GM12878 (cell line): ENCODE measurements around the gene UGT1A8. TPM values are rescaled to one million over a fixed set of nuclear protein-coding genes. Genes with fewer than 3 reads are reported as not detected.

Source experiments
- ATAC-seq: fragments of 200-7000 bp; cut with Tn5 transposase; 3 replicates; pipeline ENCODE4 v1.9.1; 2020; ENCODE audit warnings: mild to moderate bottlenecking, moderate library complexity
- BruUV-seq: library from RNA; stranded (reverse); fragments of 400-500 nt; replicated peaks from 2 replicates; lab custom pipeline; 2021; lab: Mats Ljungman, UMichigan
- CTCF ChIA-PET: fragments of 300-600 bp; sonication (Branson Sonifier 250); formaldehyde crosslinking; extraction: SDS; loops from one replicate; lab custom pipeline; 2021; ENCODE audit warnings: inconsistent platforms; lab: Yijun Ruan, JAX
- POLR2A ChIA-PET: fragments of 350-600 bp; formaldehyde crosslinking; extraction: SDS; loops from one replicate; lab custom pipeline; 2021; ENCODE audit warnings: inconsistent platforms; lab: Charles Lee
- RAD21 ChIA-PET: fragments of 300-600 bp; sonication (Branson Sonifier 250); formaldehyde crosslinking; loops from one replicate; lab custom pipeline; 2023; ENCODE audit warnings: antibody characterized with exemption; ENCODE audit not compliant: unreplicated experiment; lab: Charles Lee
- SMC1A ChIA-PET: fragments of 300-600 bp; sonication (Branson Sonifier 250); formaldehyde crosslinking; loops from one replicate; lab custom pipeline; 2023; ENCODE audit not compliant: unreplicated experiment, uncharacterized antibody; lab: Charles Lee
- DNase-seq: peaks from one replicate; pipeline ENCODE4 v3.0.0-alpha.2; 2011; ENCODE audit warnings: low read depth, low spot score
- FAIRE-seq: peaks from 3 replicates; lab custom pipeline; 2011; peaks lifted over from hg19 to GRCh38; lab: Jason Lieb, UNC
- H2AFZ ChIP-seq: 2 replicates; pipeline ENCODE4 v1.6.0; 2011; ENCODE audit warnings: low read depth, low read length, control low read depth; ENCODE audit not compliant: control insufficient read depth
- H3K27ac ChIP-seq: 2 replicates; pipeline ENCODE4 v1.5.1; 2011; ENCODE audit warnings: control low read depth; ENCODE audit not compliant: control insufficient read depth, insufficient read depth
- H3K27me3 ChIP-seq, 2 experiments: replicated peaks in 1 of 2; 2 replicates each; pipeline versions ENCODE4 v1.6.0 to v1.6.1; 2011; ENCODE audit warnings: low read length in 1 of 2; ENCODE audit not compliant: control insufficient read depth in 2 of 2, insufficient read depth in 2 of 2
- H3K36me3 ChIP-seq, 2 experiments: 2 replicates each; pipeline ENCODE4 v1.5.1; 2011; ENCODE audit warnings: low read length in 1 of 2; ENCODE audit not compliant: control insufficient read depth in 2 of 2, insufficient read depth in 2 of 2
- H3K4me1 ChIP-seq: 2 replicates; pipeline ENCODE4 v1.6.1; 2011; ENCODE audit warnings: mild to moderate bottlenecking, low read length, moderate library complexity, mixed read lengths; ENCODE audit not compliant: control insufficient read depth, insufficient read depth
- H3K4me2 ChIP-seq: 2 replicates; pipeline ENCODE4 v1.6.0; 2011; ENCODE audit warnings: control low read depth; ENCODE audit not compliant: control insufficient read depth, insufficient read depth
- H3K4me3 ChIP-seq: fragments of 200-600 bp; sonication (generic); 2 replicates; pipeline ENCODE4 v1.5.1; 2016
- H3K79me2 ChIP-seq: 2 replicates; pipeline ENCODE4 v1.6.0; 2011; ENCODE audit warnings: low read length; ENCODE audit not compliant: control insufficient read depth, insufficient read depth
- H3K9ac ChIP-seq: 2 replicates; pipeline ENCODE4 v1.8.0; 2011; ENCODE audit warnings: low read length, control low read depth, mixed read lengths; ENCODE audit not compliant: control insufficient read depth, insufficient read depth
- H3K9me3 ChIP-seq: replicated peaks from 3 replicates; pipeline ENCODE4 v1.5.1; 2011; ENCODE audit warnings: mild to moderate bottlenecking, low read length; ENCODE audit not compliant: control insufficient read depth, insufficient read depth
- H4K20me1 ChIP-seq: 2 replicates; pipeline ENCODE4 v1.6.0; 2011; ENCODE audit not compliant: control insufficient read depth, insufficient read depth
- BACH1 ChIP-seq: fragments of 450-650 bp; IDR thresholded peaks from 2 replicates; pipeline ENCODE4 v1.6.1; 2017; ENCODE audit warnings: mild to moderate bottlenecking, borderline replicate concordance
- CBFB ChIP-seq: IDR thresholded peaks from 2 replicates; pipeline ENCODE4 v1.6.1; 2016; ENCODE audit warnings: antibody characterized with exemption, low read depth
- CBX5 ChIP-seq: sonication (generic); IDR thresholded peaks from 2 replicates; pipeline ENCODE4 v1.6.1; 2016; ENCODE audit warnings: low read depth, moderate library complexity, mild to moderate bottlenecking, inconsistent platforms
- EGR1 ChIP-seq, 2 experiments: IDR thresholded peaks; 1 replicate in 1 of 2; 2 replicates in 1 of 2; pipeline ENCODE4 v1.6.1; 2011 to 2012; ENCODE audit warnings: low read depth in 2 of 2, low read length in 2 of 2, borderline replicate concordance in 1 of 2, mild to moderate bottlenecking in 1 of 2, moderate library complexity in 1 of 2
- IKZF1 ChIP-seq: fragments of 450-650 bp; conservative IDR thresholded peaks from 2 replicates; pipeline ENCODE4 v1.6.1; 2017; ENCODE audit warnings: antibody characterized with exemption, mild to moderate bottlenecking
- KAT2A ChIP-seq: conservative IDR thresholded peaks from 2 replicates; pipeline ENCODE4 v1.6.1; 2011; ENCODE audit warnings: low read depth, low read length; ENCODE audit not compliant: control insufficient read depth
- MEF2B ChIP-seq: fragments of 450-650 bp; IDR thresholded peaks from 2 replicates; pipeline ENCODE4 v1.6.1; 2018; ENCODE audit warnings: mild to moderate bottlenecking, moderate library complexity; ENCODE audit not compliant: partially characterized antibody, poor library complexity, severe bottlenecking
- PAX5 ChIP-seq: IDR thresholded peaks from 2 replicates; pipeline ENCODE4 v1.6.1; 2011; ENCODE audit warnings: low read depth, low read length, borderline replicate concordance
- RAD51 ChIP-seq: fragments of 450-650 bp; IDR thresholded peaks from 2 replicates; pipeline ENCODE4 v1.6.1; 2016; ENCODE audit warnings: moderate library complexity, mild to moderate bottlenecking, inconsistent platforms
- SMARCA5 ChIP-seq: fragments of 450-650 bp; IDR thresholded peaks from 2 replicates; pipeline ENCODE4 v1.6.1; 2017; ENCODE audit warnings: mild to moderate bottlenecking
- TCF7 ChIP-seq: IDR thresholded peaks from 2 replicates; pipeline ENCODE4 v1.6.1; 2014; ENCODE audit warnings: antibody characterized with exemption, borderline replicate concordance
- ZBED1 ChIP-seq: IDR thresholded peaks from 2 replicates; pipeline ENCODE4 v1.6.1; 2016; ENCODE audit warnings: borderline replicate concordance
- ZNF274 ChIP-seq: IDR thresholded peaks from one replicate; pipeline ENCODE4 v1.8.0; 2011; ENCODE audit not compliant: insufficient read length, insufficient read depth
- ZNF622 ChIP-seq: fragments of 450-650 bp; IDR thresholded peaks from 2 replicates; pipeline ENCODE4 v1.6.1; 2017; ENCODE audit warnings: mild to moderate bottlenecking, inconsistent platforms
- WGBS: methylation state at CpG from one replicate; pipeline ENCODE4 v1.1.6; 2016; ENCODE audit warnings: low lambda C conversion rate; ENCODE audit not compliant: insufficient replicate concordance, insufficient coverage; ENCODE audit errors: missing lambda C conversion rate; 5-methylcytosine and 5-hydroxymethylcytosine counted together
- in situ Hi-C: fragments of 300-500 bp; cut with MboI; formaldehyde crosslinking; loops from 9 replicates; pipeline ENCODE4 v1.14.3; 2018; ENCODE audit warnings: mixed read lengths
- intact Hi-C: fragments of 100-400 bp; cut with micrococcal nuclease; formaldehyde crosslinking; loops from one replicate; pipeline ENCODE4 v1.14.2; 2022; ENCODE audit not compliant: unreplicated experiment
- polyA plus RNA-seq, 11 experiments: library from polyadenylated mRNA; depleted of rRNA in 4 of 11; unstranded in 6 of 11; stranded (reverse) in 5 of 11; fragments of >200 nt; fragmentation: Nextera tagmentation in 4 of 11; fragmentation: Illumina TruSeq in 1 of 11; extraction: Ambion mirVana in 4 of 11; extraction: Trizol in 1 of 11; gene quantifications; 1 replicate in 1 of 11; 2 replicates in 10 of 11; pipeline versions ENCODE4 v1.2.1 to v1.2.3, GENCODE V29; 2011 to 2016; ENCODE audit warnings: inconsistent platforms in 2 of 11, missing spikeins in 2 of 11, low read depth in 1 of 11
- total RNA-seq, 4 experiments: library from RNA; depleted of rRNA in 3 of 4; stranded (reverse); fragments of >200 nt in 3 of 4; fragmentation: Illumina TruSeq in 1 of 4; extraction: Trizol in 1 of 4; gene quantifications; 2 replicates each; pipeline versions ENCODE4 v1.2.1 to v1.2.3, GENCODE V29; 2013 to 2021
- TF ChIP-seq, protein P1 (sequence below): IDR thresholded peaks from 2 replicates; pipeline ENCODE4 v1.6.1; 2012; ENCODE audit warnings: low read depth, low read length, improper control_type of control experiment
- TF ChIP-seq, protein P2 (sequence below): fragments of 450-650 bp; IDR thresholded peaks from 2 replicates; pipeline ENCODE4 v1.6.1; 2018; ENCODE audit warnings: borderline replicate concordance, mild to moderate bottlenecking; ENCODE audit not compliant: partially characterized antibody

The UGT1A8 gene
- total and polyA plus RNA-seq, 10 of the 15 experiments (the other 5 are each of a cell fraction or from before 2014, with no cell fraction given): not detected

DNA sequence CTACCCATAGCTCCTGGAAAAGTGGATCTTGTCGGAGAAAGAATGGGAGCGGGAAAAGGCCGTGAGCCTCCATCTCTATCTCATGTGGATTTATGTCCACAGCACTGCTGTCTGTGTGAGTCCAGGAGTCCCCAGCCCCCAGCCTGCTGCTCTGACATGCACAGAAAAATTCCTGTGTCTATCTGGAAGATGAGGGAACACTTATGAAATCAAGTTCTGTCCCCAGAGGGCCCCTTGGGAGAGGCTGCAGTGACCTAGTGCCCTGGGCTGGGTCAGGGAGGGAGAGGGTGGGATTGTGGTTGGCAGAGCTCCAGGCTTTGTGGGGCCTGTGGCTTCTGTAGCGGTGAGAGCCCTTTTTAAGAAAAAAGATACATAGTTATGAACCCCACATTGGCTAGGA is 199.3 kb downstream of the UGT1A8 start:
- Histone ChIP-seq H3K36me3 (no peaks in the 10 kb centered on the region), H3K9me3 (no peaks in the 10 kb centered on the region), H2AFZ (no peak overlapping the region), H3K4me3 (no peak overlapping the region), H3K27me3 (no peaks in the 10 kb centered on the region; a peak in 3 of 4 replicates), H3K4me2 (no peak overlapping the region), H3K9ac (no peak overlapping the region), H3K4me1 (no peaks in the 10 kb centered on the region), H3K27ac (no peak overlapping the region), H4K20me1 (no peaks in the 10 kb centered on the region), H3K79me2 (no peaks in the 10 kb centered on the region)
- intact Hi-C loops: no loop called here
- in situ Hi-C loops: no loop called here
- ChIA-PET CTCF (no interaction called here), RAD21 (no interaction called here), POLR2A (interaction anchor here (0.6 kb wide), 1 partner anchor 124 kb away, joined by 4 read pairs; no protein-coding TSS in a partner anchor), SMC1A (no interaction called here)
- TF ChIP-seq EGR1 (IDR thresholded peaks at IDR 0.05; ENCODE audit: borderline replicate concordance in 1 of 2, low read depth in 2 of 2, low read length in 2 of 2) (no peak), ZBED1 (no peak), KAT2A (no peak)
- FAIRE-seq: no peak
- ATAC-seq: no peak
- no TSS peak for BruUV-seq
- 54% methylated on average over 4 of the region's 4 CpGs for WGBS
- DNase-seq: no peak

DNA sequence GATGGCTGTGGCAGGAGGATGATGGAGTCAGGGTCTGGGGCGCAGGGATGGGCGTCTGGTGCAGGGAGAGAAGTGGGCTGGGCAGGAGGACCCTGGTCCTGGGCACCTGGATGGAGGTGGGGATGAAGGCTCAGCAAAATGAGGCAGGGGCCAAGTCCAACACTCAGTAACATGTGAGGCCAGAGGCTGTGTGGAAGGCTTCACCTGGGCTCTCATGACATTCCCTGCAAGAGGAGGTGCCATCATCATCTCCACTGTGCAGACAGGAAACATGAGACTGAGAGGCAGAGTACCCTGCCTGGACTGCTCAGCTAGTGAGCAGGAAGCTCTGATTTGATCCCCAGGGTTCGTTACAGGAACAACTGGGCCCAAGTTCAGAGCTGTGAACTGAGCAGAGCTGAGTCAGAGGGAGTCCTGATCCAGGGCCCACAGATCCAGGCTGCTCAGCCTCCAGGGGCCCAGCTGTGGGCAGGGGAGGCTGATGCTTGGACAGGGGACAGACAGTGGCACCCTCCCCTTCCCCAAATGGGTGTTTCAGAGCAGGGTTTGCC is 200.0 kb downstream of the UGT1A8 start:
- POLR2A ChIA-PET: no interaction called here
- RAD21 ChIA-PET: no interaction called here
- Histone ChIP-seq H2AFZ (no peak overlapping the region), H4K20me1 (no peaks in the 10 kb centered on the region), H3K4me2 (no peak overlapping the region), H3K27ac (no peak overlapping the region), H3K36me3 (no peaks in the 10 kb centered on the region), H3K4me3 (no peak overlapping the region), H3K27me3 (no peaks in the 10 kb centered on the region; a peak in 3 of 4 replicates), H3K79me2 (no peaks in the 10 kb centered on the region), H3K9me3 (no peaks in the 10 kb centered on the region), H3K4me1 (no peaks in the 10 kb centered on the region), H3K9ac (no peak overlapping the region)
- intact Hi-C loops: no loop called here
- FAIRE-seq: no peak
- CTCF ChIA-PET: no interaction called here
- in situ Hi-C loops: no loop called here
- BruUV-seq: no TSS peak
- no peak for ATAC-seq
- 26% methylated on average over 3 of the region's 3 CpGs for WGBS
- SMC1A ChIA-PET: no interaction called here
- DNase-seq: no peak
- TF ChIP-seq TCF7 (no peak), BACH1 (no peak), ZNF622 (no peak), PAX5 (no peak), IKZF1 (no peak), ZBED1 (no peak), SMARCA5 (no peak), CBX5 (no peak), RAD51 (no peak), ZNF274 (no peak), CBFB (no peak), MEF2B (no peak)
- TF ChIP-seq, protein P1, sequence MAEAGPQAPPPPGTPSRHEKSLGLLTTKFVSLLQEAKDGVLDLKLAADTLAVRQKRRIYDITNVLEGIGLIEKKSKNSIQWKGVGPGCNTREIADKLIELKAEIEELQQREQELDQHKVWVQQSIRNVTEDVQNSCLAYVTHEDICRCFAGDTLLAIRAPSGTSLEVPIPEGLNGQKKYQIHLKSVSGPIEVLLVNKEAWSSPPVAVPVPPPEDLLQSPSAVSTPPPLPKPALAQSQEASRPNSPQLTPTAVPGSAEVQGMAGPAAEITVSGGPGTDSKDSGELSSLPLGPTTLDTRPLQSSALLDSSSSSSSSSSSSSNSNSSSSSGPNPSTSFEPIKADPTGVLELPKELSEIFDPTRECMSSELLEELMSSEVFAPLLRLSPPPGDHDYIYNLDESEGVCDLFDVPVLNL: no peak
- TF ChIP-seq, protein P2, sequence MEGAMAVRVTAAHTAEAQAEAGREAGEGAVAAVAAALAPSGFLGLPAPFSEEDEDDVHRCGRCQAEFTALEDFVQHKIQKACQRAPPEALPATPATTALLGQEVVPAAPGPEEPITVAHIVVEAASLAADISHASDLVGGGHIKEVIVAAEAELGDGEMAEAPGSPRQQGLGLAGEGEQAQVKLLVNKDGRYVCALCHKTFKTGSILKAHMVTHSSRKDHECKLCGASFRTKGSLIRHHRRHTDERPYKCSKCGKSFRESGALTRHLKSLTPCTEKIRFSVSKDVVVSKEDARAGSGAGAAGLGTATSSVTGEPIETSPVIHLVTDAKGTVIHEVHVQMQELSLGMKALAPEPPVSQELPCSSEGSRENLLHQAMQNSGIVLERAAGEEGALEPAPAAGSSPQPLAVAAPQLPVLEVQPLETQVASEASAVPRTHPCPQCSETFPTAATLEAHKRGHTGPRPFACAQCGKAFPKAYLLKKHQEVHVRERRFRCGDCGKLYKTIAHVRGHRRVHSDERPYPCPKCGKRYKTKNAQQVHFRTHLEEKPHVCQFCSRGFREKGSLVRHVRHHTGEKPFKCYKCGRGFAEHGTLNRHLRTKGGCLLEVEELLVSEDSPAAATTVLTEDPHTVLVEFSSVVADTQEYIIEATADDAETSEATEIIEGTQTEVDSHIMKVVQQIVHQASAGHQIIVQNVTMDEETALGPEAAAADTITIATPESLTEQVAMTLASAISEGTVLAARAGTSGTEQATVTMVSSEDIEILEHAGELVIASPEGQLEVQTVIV: no peak
